Measurements from ENCODE around the gene EN1. TPM values are rescaled to one million over a fixed set of nuclear protein-coding genes. Genes with fewer than 3 reads are reported as not detected.
A peak's percentile ranks its signal among the peaks of the same experiment; 100 is the strongest.

EN1 gene
- total RNA-seq, 1 donor from 2014 or later: 4.2 TPM

DNA sequence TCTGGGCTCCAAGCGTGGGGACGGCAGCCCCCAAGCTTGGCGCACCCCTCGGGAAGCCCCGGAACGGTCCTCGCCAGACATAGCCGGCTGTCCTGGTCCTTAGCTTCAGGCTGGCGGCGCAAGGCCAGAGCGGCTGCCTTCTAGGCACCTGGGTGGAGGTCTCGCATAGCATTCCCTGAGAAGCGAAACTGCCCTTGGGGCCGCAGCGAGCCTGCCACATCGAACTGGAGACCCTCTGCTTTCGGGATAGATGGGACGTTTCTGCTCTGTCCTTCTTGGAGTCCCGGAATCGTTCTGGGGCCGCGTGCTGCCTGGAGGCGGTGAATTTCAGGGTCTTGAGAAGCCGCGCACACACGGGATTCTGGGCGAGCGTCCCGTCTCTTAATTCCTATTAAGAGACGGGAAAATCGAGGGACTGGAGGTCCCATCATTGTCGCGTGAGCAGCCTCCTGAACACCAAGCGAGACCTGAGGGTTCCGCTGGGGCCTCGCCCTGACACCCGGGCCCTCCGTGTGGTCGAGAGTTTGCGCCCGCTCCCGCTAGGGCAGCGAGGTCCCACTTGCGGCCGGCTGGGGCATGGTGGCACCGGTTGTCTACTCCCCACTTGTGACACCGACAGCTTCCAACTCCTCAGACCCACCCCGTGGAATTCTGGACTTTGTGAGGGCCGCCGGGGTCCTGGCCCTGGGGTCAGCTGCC lies 9.7 kb upstream of the EN1 start:
- H3K27ac ChIP-seq (ENCODE audit: low read depth, low read length): no peak overlapping the region
- H3K4me1 ChIP-seq (ENCODE audit: control insufficient read depth in 3 of 3, insufficient read depth in 3 of 3, low read length in 3 of 3): peaks cover 6 to 16% (median 12%) of the 10 kb centered on the region in 3 donors
- no peaks in the 10 kb centered on the region for H3K9me3 ChIP-seq (ENCODE audit: control insufficient read depth in 3 of 3, low read length in 3 of 3)
- no peaks in the 10 kb centered on the region for H3K36me3 ChIP-seq (ENCODE audit: control insufficient read depth in 3 of 3, insufficient read depth in 3 of 3, low read length in 3 of 3)
- H3K9ac ChIP-seq (ENCODE audit: low read depth in 1 of 3, low read length in 3 of 3): no peak overlapping the region
- H3K27me3 ChIP-seq (ENCODE audit: control insufficient read depth in 3 of 3, insufficient read depth in 3 of 3, low read length in 3 of 3): peaks cover 64 to 81% (median 75%) of the 10 kb centered on the region in 3 donors
- H3K4me3 ChIP-seq (ENCODE audit: low read length in 3 of 3): no peak overlapping the region

DNA sequence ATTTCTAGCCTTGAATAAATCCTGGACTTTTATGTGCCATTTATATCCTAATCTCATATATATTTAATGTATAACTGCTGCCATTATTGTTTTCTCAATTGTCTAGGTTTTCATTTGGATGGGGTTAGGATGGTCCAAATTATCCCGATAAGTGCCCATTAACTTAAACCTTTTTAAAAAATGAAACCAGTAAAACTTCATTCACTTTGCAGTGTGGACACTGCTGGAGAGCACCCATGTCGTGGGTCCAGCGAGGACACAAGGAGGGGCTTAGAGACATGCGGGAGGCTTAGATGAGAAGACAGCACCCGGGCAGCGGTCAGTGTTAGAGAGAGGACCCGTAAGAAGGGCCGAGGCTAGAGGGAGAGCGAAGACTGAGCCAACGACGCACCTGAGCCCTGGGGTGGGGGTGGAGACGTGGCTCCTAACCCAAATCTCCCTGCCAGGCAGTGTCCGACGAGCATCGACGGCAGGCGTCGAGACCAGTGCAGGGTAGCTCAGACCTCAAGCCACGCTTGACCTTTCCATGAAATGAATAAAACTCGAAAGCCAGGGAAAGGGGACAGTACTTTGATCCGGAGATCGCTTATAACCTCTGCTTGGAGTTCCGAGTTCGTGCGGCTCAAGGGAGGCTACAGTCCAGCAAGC lies 9.0 kb upstream of the EN1 start:
- Histone ChIP-seq H3K9me3 (ENCODE audit: control insufficient read depth in 3 of 3, low read length in 3 of 3) (no peaks in the 10 kb centered on the region), H3K9ac (ENCODE audit: low read depth in 1 of 3, low read length in 3 of 3) (peak overlapping the region in 1 of 3 donors; percentile 45), H3K27ac (ENCODE audit: low read depth, low read length) (no peak overlapping the region), H3K4me1 (ENCODE audit: control insufficient read depth in 3 of 3, insufficient read depth in 3 of 3, low read length in 3 of 3) (peaks cover 6 to 16% (median 12%) of the 10 kb centered on the region in 3 donors), H3K27me3 (ENCODE audit: control insufficient read depth in 3 of 3, insufficient read depth in 3 of 3, low read length in 3 of 3) (peaks cover 68 to 80% (median 78%) of the 10 kb centered on the region in 3 donors), H3K36me3 (ENCODE audit: control insufficient read depth in 3 of 3, insufficient read depth in 3 of 3, low read length in 3 of 3) (no peaks in the 10 kb centered on the region), H3K4me3 (ENCODE audit: low read length in 3 of 3) (peak overlapping the region; percentile 43 to 73 (median 70))

DNA sequence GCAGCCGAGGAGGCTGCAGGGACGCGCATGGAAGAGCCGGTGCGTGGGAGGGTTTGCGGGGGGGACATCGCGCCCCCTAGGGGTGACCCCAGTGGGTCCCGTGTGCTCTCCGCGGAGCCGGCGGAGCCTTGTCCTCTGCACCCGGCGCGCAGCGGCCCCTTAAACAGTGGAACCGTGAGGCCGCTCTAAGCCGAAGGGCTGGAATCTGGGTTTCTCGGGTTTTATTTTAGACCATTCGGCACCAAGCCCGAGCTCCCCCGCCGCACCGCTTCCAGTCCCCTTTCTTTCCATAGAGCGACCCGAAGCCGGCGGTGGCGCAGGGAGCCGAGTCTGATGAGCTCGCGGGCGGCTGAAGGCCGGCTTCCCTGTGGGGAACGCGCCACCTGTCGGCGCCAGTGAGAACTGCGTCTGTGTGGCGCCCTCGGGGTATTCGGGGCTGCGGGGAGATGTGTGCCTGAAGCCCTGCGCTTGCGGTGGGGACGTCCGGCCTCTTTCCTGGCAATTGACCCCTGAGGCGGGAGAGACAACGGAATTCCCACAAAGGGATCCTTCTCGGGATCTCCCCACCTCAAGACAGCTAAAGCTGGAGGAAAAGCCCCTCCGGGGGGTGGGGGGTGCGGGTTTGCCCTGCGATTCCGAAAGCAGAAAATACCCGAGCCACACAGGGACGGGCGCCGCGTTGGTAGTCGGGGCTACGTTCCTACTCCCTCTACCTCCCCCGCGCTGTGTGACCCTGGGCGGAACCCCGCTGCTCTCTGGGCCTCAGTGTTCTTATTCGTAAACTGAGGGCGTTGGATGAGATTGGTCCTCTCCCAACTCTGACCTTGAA lies 8.2 kb upstream of the EN1 start:
- Histone ChIP-seq H3K9me3 (ENCODE audit: control insufficient read depth in 3 of 3, low read length in 3 of 3) (no peaks in the 10 kb centered on the region), H3K4me3 (ENCODE audit: low read length in 3 of 3) (peak overlapping the region; percentile 43 to 73 (median 70)), H3K9ac (ENCODE audit: low read depth in 1 of 3, low read length in 3 of 3) (peak overlapping the region in 2 of 3 donors; percentile 47 to 76), H3K27ac (ENCODE audit: low read depth, low read length) (no peak overlapping the region), H3K36me3 (ENCODE audit: control insufficient read depth in 3 of 3, insufficient read depth in 3 of 3, low read length in 3 of 3) (no peaks in the 10 kb centered on the region), H3K4me1 (ENCODE audit: control insufficient read depth in 3 of 3, insufficient read depth in 3 of 3, low read length in 3 of 3) (peaks cover 6 to 16% (median 12%) of the 10 kb centered on the region in 3 donors), H3K27me3 (ENCODE audit: control insufficient read depth in 3 of 3, insufficient read depth in 3 of 3, low read length in 3 of 3) (peaks cover 64 to 77% (median 71%) of the 10 kb centered on the region in 3 donors)

DNA sequence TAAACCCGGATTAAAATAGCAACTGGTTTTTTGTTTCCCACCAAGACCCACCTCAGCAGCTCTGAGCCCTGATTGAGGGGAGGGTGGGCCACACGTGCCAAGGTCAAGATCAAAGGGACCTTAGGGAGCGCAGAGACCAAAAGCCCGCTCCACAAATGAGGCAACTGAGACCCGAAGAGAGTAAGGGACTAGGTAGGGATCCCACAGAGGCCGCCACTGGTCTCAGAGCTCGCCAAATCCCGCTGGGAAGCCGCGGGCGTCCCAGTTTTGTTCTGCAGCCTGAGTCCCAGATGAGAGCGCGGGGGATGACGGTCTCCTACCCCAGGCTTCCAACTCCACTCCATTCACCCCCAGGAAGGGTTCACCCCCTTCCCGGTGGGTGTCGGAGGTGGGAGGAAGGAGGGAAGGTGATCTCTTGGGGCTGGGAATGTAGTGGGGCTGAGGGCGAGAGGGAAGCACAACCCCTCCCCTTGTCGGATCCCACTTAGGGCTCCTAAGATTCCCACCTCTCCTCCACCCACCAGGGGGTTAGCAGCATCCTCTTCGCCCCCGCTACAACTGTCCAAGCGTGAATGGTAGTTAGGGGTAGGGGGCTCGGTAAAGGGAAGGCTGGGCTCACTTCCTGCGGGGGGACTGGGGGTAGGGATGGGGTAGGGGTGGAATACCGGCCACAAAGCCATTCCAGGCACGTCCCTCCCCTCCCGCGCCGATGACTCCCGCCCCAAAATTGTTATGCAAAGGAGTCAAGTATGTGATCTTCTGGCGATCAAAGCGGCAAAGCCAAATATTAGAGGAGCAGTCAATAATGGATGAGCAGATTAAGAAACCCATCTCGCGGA lies 7.3 kb upstream of the EN1 start:
- no peaks in the 10 kb centered on the region for H3K36me3 ChIP-seq (ENCODE audit: control insufficient read depth in 3 of 3, insufficient read depth in 3 of 3, low read length in 3 of 3)
- H3K4me3 ChIP-seq (ENCODE audit: low read length in 3 of 3): peak overlapping the region; percentile 43 to 73 (median 70)
- H3K9ac ChIP-seq (ENCODE audit: low read depth in 1 of 3, low read length in 3 of 3): no peak overlapping the region
- no peak overlapping the region for H3K27ac ChIP-seq (ENCODE audit: low read depth, low read length)
- peaks cover 6 to 16% (median 12%) of the 10 kb centered on the region in 3 donors for H3K4me1 ChIP-seq (ENCODE audit: control insufficient read depth in 3 of 3, insufficient read depth in 3 of 3, low read length in 3 of 3)
- H3K27me3 ChIP-seq (ENCODE audit: control insufficient read depth in 3 of 3, insufficient read depth in 3 of 3, low read length in 3 of 3): peaks cover 62 to 73% (median 65%) of the 10 kb centered on the region in 3 donors
- no peaks in the 10 kb centered on the region for H3K9me3 ChIP-seq (ENCODE audit: control insufficient read depth in 3 of 3, low read length in 3 of 3)

DNA sequence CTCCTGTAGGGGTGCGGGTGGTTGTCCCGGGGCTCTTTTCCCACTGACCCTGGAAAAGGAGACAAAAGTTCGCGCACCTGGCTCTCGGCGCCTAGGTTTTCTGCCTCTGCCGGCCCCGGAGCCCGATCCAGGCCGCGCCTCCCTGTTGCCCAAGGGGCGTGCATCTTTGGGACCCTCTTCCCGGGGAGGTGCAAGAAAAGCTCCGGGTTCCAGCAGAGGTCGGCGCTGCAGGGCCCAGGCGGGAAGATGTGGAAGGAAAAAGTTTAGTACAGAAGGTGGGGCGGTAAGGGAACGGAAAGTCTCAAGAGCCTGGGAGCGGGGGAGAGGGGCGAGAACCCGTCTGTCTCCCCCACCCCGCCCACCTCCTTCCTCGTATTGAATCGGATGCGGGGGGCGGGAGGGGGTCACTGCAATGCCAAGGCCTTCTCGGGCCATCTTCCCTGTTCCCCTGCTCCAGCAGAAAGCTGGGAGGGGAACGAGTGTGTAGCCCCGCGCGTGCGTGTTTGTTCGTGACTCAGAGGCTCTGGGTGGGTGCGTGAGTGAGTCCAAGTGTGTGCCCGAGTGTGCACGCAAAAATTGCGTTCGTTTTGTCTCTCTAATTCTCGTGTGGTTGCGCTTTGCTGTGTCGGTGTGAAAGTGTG lies 6.3 kb upstream of the EN1 start:
- H3K4me3 ChIP-seq (ENCODE audit: low read length in 3 of 3): no peak overlapping the region
- no peaks in the 10 kb centered on the region for H3K9me3 ChIP-seq (ENCODE audit: control insufficient read depth in 3 of 3, low read length in 3 of 3)
- H3K27ac ChIP-seq (ENCODE audit: low read depth, low read length): no peak overlapping the region
- no peaks in the 10 kb centered on the region for H3K36me3 ChIP-seq (ENCODE audit: control insufficient read depth in 3 of 3, insufficient read depth in 3 of 3, low read length in 3 of 3)
- H3K27me3 ChIP-seq (ENCODE audit: control insufficient read depth in 3 of 3, insufficient read depth in 3 of 3, low read length in 3 of 3): peaks cover 61 to 66% (median 63%) of the 10 kb centered on the region in 3 donors
- H3K9ac ChIP-seq (ENCODE audit: low read depth in 1 of 3, low read length in 3 of 3): peak overlapping the region in 1 of 3 donors; percentile 57
- H3K4me1 ChIP-seq (ENCODE audit: control insufficient read depth in 3 of 3, insufficient read depth in 3 of 3, low read length in 3 of 3): peaks cover 7 to 16% (median 13%) of the 10 kb centered on the region in 3 donors

DNA sequence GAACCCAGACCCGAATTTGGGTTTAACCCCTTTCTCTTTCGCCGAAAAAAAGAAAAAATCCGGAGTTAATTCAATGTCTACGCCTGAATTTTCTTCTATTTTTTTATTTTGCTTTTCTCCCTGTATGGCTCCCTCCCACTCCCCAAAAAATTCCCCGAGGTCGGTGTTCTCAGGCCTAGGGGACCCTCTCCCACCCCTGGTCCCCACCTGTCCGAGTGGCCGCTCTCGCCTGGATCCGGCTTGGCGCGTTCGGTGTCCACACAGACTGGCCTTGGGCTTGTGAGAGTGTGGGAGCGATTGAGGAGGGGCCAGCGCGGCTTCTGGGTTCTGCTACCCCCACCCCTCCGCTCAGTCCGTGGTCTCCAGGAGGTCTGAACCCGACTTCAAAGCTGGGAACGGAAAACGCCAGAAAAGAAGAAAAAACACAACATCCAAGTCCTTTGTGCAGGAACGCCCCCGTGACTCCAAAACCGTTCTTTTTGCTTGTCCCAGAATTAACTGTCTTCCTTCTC lies 5.7 kb upstream of the EN1 start:
- peak overlapping the region in 1 of 3 donors; percentile 57 for H3K9ac ChIP-seq (ENCODE audit: low read depth in 1 of 3, low read length in 3 of 3)
- no peaks in the 10 kb centered on the region for H3K36me3 ChIP-seq (ENCODE audit: control insufficient read depth in 3 of 3, insufficient read depth in 3 of 3, low read length in 3 of 3)
- peaks cover 55 to 62% (median 61%) of the 10 kb centered on the region in 3 donors for H3K27me3 ChIP-seq (ENCODE audit: control insufficient read depth in 3 of 3, insufficient read depth in 3 of 3, low read length in 3 of 3)
- H3K4me3 ChIP-seq (ENCODE audit: low read length in 3 of 3): no peak overlapping the region
- peaks cover 11 to 16% (median 14%) of the 10 kb centered on the region in 3 donors for H3K4me1 ChIP-seq (ENCODE audit: control insufficient read depth in 3 of 3, insufficient read depth in 3 of 3, low read length in 3 of 3)
- no peaks in the 10 kb centered on the region for H3K9me3 ChIP-seq (ENCODE audit: control insufficient read depth in 3 of 3, low read length in 3 of 3)
- no peak overlapping the region for H3K27ac ChIP-seq (ENCODE audit: low read depth, low read length)

DNA sequence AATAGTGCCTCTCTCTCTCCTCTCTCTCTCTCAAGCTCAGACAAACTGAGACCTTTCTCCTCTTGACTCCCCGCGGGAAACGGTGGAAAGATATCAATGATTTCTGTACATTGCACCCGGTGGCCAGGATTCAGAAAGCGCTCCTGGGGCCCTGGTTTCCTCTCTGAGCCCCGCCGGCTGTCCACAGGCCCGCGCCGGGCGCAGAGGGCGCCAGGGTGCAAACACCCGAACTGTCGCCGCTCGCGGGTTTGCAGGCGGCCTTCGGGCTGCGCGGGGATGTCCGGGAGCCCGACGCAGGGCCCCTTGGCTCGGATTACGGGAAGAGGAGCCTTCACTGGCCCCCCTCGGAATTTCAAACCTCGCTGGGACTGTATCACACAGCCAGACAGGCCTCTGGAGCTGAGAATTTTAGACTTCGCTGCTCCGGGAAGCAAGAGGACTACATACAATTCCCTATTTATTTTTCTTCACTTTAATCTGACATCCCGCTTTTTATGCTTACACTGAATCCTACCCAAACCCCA lies 5.2 kb upstream of the EN1 start:
- no peaks in the 10 kb centered on the region for H3K36me3 ChIP-seq (ENCODE audit: control insufficient read depth in 3 of 3, insufficient read depth in 3 of 3, low read length in 3 of 3)
- H3K4me3 ChIP-seq (ENCODE audit: low read length in 3 of 3): no peak overlapping the region
- peaks cover 50 to 57% (median 56%) of the 10 kb centered on the region in 3 donors for H3K27me3 ChIP-seq (ENCODE audit: control insufficient read depth in 3 of 3, insufficient read depth in 3 of 3, low read length in 3 of 3)
- H3K9me3 ChIP-seq (ENCODE audit: control insufficient read depth in 3 of 3, low read length in 3 of 3): no peaks in the 10 kb centered on the region
- H3K27ac ChIP-seq (ENCODE audit: low read depth, low read length): no peak overlapping the region
- peak overlapping the region in 1 of 3 donors; percentile 57 for H3K9ac ChIP-seq (ENCODE audit: low read depth in 1 of 3, low read length in 3 of 3)
- peaks cover 13 to 18% (median 15%) of the 10 kb centered on the region in 3 donors for H3K4me1 ChIP-seq (ENCODE audit: control insufficient read depth in 3 of 3, insufficient read depth in 3 of 3, low read length in 3 of 3)

DNA sequence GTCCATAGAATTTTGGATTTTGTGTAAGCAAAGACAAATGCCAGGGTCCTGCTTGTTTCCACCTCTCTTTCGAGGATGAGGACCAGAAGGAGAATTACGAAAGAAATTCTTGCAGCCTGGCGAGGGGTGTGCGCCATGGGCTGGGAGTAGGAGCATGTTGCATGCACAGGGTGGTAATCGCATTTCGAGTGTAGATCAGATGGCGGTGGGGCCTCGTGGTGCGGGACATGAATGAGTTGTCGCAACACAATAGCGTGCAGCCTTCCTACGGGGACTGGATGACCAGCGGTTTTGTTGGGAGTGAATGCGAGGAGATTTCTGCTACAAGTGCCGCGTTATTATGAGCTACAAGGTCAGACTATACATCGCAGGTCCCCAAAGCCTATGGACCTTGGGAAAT lies 4.2 kb upstream of the EN1 start:
- Histone ChIP-seq H3K27ac (ENCODE audit: low read depth, low read length) (no peak overlapping the region), H3K4me1 (ENCODE audit: control insufficient read depth in 3 of 3, insufficient read depth in 3 of 3, low read length in 3 of 3) (peaks cover 11 to 16% (median 13%) of the 10 kb centered on the region in 3 donors), H3K27me3 (ENCODE audit: control insufficient read depth in 3 of 3, insufficient read depth in 3 of 3, low read length in 3 of 3) (peaks cover 40 to 47% (median 46%) of the 10 kb centered on the region in 3 donors)

More for the DNA sequence above, 4.2 kb upstream of the EN1 start:
- no peak overlapping the region for H3K4me3 ChIP-seq (ENCODE audit: low read length in 3 of 3)
- no peaks in the 10 kb centered on the region for H3K9me3 ChIP-seq (ENCODE audit: control insufficient read depth in 3 of 3, low read length in 3 of 3)
- H3K9ac ChIP-seq (ENCODE audit: low read depth in 1 of 3, low read length in 3 of 3): no peak overlapping the region
- H3K36me3 ChIP-seq (ENCODE audit: control insufficient read depth in 3 of 3, insufficient read depth in 3 of 3, low read length in 3 of 3): no peaks in the 10 kb centered on the region
